Heart left ventricle (tissue), 13 donors: Measurements from ENCODE around the gene MYH8.

Experiments
- CTCF ChIP-seq, 12 donors: fragments of 200-600 bp; sonication (generic) in 4 of 12; IDR thresholded peaks; one replicate each; pipeline versions ENCODE4 v1.5.0 to v1.8.0; 2018 to 2022; ENCODE audit warnings: antibody characterized with exemption in 12 of 12, mild to moderate bottlenecking in 5 of 12
- POLR2A ChIP-seq, 2 donors: fragments of 450-650 bp; IDR thresholded peaks; one replicate each; pipeline ENCODE4 v1.6.1; 2017; ENCODE audit warnings: antibody characterized with exemption in 2 of 2, mild to moderate bottlenecking in 2 of 2, moderate library complexity in 2 of 2
- donor health status: ischemic (EF 13 %, LVEDD 7.1; RV severe dilation, severe dysfunction).
- donor health status: DM: no; HTN: yes; CAD: no.
- donor health status: DM: no; HTN: no; CAD: no.
- donor health status: ischemic (EF 25% LVEDD 6.9; RV normal size, moderate dysfunction).
- donor health status: ischemic (EF 25% LVEDD 5.7; RV mildly dilated, moderate dysfunction).
- donor health status: ischemic (EF 35%, LVEDD 5.7; RV mildly dilated, moderate dysfunction).
- donor health status: nonischemic (EF 11% LVEDD 7.7; RV severe dilation, severe dysfunction).
- donor health status: DM: yes; HTN: yes; CAD: no.
- donor health status: PGD.
- donor health status: ischemic (EF 29% LVEDD 5.4; RV normal size, mild dysfunction).
- donor health status: nonischemic (EF 23%, LVEDD 6.1; RV moderate dilation, normal function).

- TF ChIP-seq CTCF (IDR thresholded peaks at IDR 0.05) = no peak
- no peak for TF ChIP-seq POLR2A (IDR thresholded peaks at IDR 0.05)
Observed at GRCh38 chr17:10415161-10415560, 6.6 kb downstream of the MYH8 start.
